Gastroesophageal sphincter (tissue), 4 donors: ENCODE results near the gene FGFR3. TPM values are rescaled to one million over a fixed set of nuclear protein-coding genes. Genes with fewer than 3 reads are reported as not detected.

Experiments used
- ATAC-seq: fragments of 150-250 bp; one replicate; pipeline ENCODE4 v1.9.1; 2016; ENCODE audit warnings: mild to moderate bottlenecking, moderate library complexity
- H3K27ac ChIP-seq, 4 donors: fragments of 200-600 bp; sonication (generic) in 3 of 4; 1 replicate in 3 of 4; 2 replicates in 1 of 4; pipeline ENCODE4 v1.5.1; 2016 to 2019
- H3K27me3 ChIP-seq: fragments of 200-600 bp; sonication (generic); one replicate; pipeline ENCODE4 v1.5.1; 2019
- H3K36me3 ChIP-seq, 2 donors: fragments of 200-600 bp; sonication (generic); one replicate each; pipeline ENCODE4 v1.5.1; 2019; ENCODE audit warnings: control low read depth in 1 of 2
- H3K4me1 ChIP-seq, 3 donors: fragments of 200-600 bp; sonication (generic); 1 replicate in 2 of 3; 2 replicates in 1 of 3; pipeline ENCODE4 v1.5.1; 2016 to 2019; ENCODE audit warnings: control low read depth in 2 of 3
- H3K4me3 ChIP-seq, 2 donors: fragments of 200-600 bp; sonication (generic); one replicate each; pipeline ENCODE4 v1.5.1; 2019; ENCODE audit warnings: mild to moderate bottlenecking in 1 of 2, moderate library complexity in 1 of 2
- H3K9me3 ChIP-seq, 3 donors: fragments of 200-600 bp; sonication (generic); one replicate each; pipeline ENCODE4 v1.5.1; 2017 to 2019; ENCODE audit warnings: control low read depth in 2 of 3
- EP300 ChIP-seq: sonication (generic); formaldehyde crosslinking; IDR thresholded peaks from one replicate; pipeline ENCODE4 v1.6.1; 2017; ENCODE audit warnings: antibody characterized with exemption, mild to moderate bottlenecking
- POLR2A ChIP-seq, 2 donors: fragments of 450-650 bp; IDR thresholded peaks; one replicate each; pipeline ENCODE4 v1.6.1; 2017; ENCODE audit warnings: antibody characterized with exemption in 2 of 2, mild to moderate bottlenecking in 2 of 2, moderate library complexity in 1 of 2
- POLR2AphosphoS5 ChIP-seq: sonication (generic); formaldehyde crosslinking; IDR thresholded peaks from one replicate; pipeline ENCODE4 v1.6.1; 2017; ENCODE audit warnings: antibody characterized with exemption
- WGBS, 2 donors: methylation state at CpG; one replicate each; pipeline ENCODE4 v1.1.5; 2018; ENCODE audit warnings: low coverage in 1 of 2; 5-methylcytosine and 5-hydroxymethylcytosine counted together
- total RNA-seq, 4 donors: library from RNA; depleted of rRNA; stranded (reverse); fragments of >200 nt; gene quantifications; one replicate each; pipeline ENCODE4 v1.1.0, GENCODE V29; 2016
- TF ChIP-seq, protein P1 (sequence below), 4 experiments: fragments of 200-600 bp in 2 of 4; fragments of 450-650 bp in 2 of 4; sonication (generic) in 1 of 4; IDR thresholded peaks; one replicate each; pipeline ENCODE4 v1.5.1; 2017 to 2019; ENCODE audit warnings: antibody characterized with exemption in 4 of 4, mild to moderate bottlenecking in 2 of 4, moderate library complexity in 2 of 4

The FGFR3 gene
- total RNA-seq, 4 donors from 2014 or later, result 1.4 to 17.7 (median 1.8) TPM

- 84 to 90% methylated on average over 2 to 12 of the region's 14 CpGs for WGBS, 2 donors
- H3K4me3 ChIP-seq, result no peak overlapping the region
- H3K36me3 ChIP-seq, result no peaks in the 10 kb centered on the region
- H3K9me3 ChIP-seq, result no peaks in the 10 kb centered on the region
- H3K4me1 ChIP-seq, result no peaks in the 10 kb centered on the region
- TF ChIP-seq EP300 (no peak), POLR2A (IDR thresholded peaks at IDR 0.05) (no peak), POLR2AphosphoS5 (no peak)
- TF ChIP-seq, protein P1, sequence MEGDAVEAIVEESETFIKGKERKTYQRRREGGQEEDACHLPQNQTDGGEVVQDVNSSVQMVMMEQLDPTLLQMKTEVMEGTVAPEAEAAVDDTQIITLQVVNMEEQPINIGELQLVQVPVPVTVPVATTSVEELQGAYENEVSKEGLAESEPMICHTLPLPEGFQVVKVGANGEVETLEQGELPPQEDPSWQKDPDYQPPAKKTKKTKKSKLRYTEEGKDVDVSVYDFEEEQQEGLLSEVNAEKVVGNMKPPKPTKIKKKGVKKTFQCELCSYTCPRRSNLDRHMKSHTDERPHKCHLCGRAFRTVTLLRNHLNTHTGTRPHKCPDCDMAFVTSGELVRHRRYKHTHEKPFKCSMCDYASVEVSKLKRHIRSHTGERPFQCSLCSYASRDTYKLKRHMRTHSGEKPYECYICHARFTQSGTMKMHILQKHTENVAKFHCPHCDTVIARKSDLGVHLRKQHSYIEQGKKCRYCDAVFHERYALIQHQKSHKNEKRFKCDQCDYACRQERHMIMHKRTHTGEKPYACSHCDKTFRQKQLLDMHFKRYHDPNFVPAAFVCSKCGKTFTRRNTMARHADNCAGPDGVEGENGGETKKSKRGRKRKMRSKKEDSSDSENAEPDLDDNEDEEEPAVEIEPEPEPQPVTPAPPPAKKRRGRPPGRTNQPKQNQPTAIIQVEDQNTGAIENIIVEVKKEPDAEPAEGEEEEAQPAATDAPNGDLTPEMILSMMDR (IDR thresholded peaks at IDR 0.05), result no peak
- peaks cover 28% of the 10 kb centered on the region for H3K27me3 ChIP-seq
- no peak for ATAC-seq
- no peak overlapping the region for H3K27ac ChIP-seq
Measured at GRCh38 chr4:1780435-1780834, 12.7 kb upstream of the FGFR3 start.

- peaks cover 28% of the 10 kb centered on the region for H3K27me3 ChIP-seq
- no peak overlapping the region for H3K4me3 ChIP-seq
- H3K27ac ChIP-seq, result no peak overlapping the region
- WGBS, 2 donors, result 81% methylated on average over 3 of the region's 10 CpGs; no CpG with 5 or more reads in 1 of the 2 donors
- no peak for TF ChIP-seq EP300
- TF ChIP-seq POLR2AphosphoS5, result no peak
- no peaks in the 10 kb centered on the region for H3K36me3 ChIP-seq
- ATAC-seq, result no peak
- peaks cover 0 to 5% (median 0%) of the 10 kb centered on the region in 3 donors for H3K4me1 ChIP-seq
- H3K9me3 ChIP-seq, result no peaks in the 10 kb centered on the region
Measured at GRCh38 chr4:1783015-1783414, 10.1 kb upstream of the FGFR3 start.

GRCh38 chr4:1783970-1784369 lies 9.1 kb upstream of the FGFR3 start:
- no peak for ATAC-seq
- Histone ChIP-seq H3K27ac (no peak overlapping the region), H3K27me3 (peaks cover 19% of the 10 kb centered on the region), H3K4me3 (no peak overlapping the region), H3K4me1 (peaks cover 0 to 9% (median 0%) of the 10 kb centered on the region in 3 donors), H3K9me3 (no peaks in the 10 kb centered on the region), H3K36me3 (no peaks in the 10 kb centered on the region)
- WGBS, 2 donors, result 60% methylated on average over 1 of the region's 12 CpGs; no CpG with 5 or more reads in 1 of the 2 donors
- TF ChIP-seq POLR2A (IDR thresholded peaks at IDR 0.05) (no peak), EP300 (no peak), POLR2AphosphoS5 (no peak)
- TF ChIP-seq, protein P1 (IDR thresholded peaks at IDR 0.05), result no peak

DNA sequence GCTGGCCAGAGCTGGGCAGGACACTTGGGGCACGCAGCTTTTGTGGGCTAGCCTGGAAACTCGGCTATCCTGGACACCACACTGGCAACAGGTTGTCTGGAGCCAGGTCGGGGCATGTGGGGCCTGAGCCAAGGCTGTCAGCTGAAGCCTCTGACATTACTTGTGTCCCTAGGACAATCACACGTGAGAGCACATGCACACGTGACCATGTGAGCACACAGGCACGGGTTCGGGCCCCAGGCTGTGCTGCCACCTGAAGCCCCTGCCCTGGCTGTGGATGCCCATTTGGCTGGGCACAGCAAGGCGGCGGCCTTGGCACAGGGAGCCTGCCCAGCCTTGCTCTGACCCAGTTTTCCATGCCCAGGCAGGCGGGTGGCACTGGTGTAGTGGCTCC lies 8.7 kb upstream of the FGFR3 start:
- Histone ChIP-seq H3K9me3 (no peaks in the 10 kb centered on the region), H3K27ac (no peak overlapping the region), H3K4me3 (no peak overlapping the region), H3K27me3 (peaks cover 16% of the 10 kb centered on the region), H3K4me1 (peaks cover 0 to 9% (median 0%) of the 10 kb centered on the region in 3 donors), H3K36me3 (no peaks in the 10 kb centered on the region)
- ATAC-seq, result no peak
- WGBS, 2 donors, result no CpG with 5 or more reads among the region's 10 CpGs
- TF ChIP-seq, protein P1 (IDR thresholded peaks at IDR 0.05), result no peak
- TF ChIP-seq POLR2AphosphoS5, result no peak
- TF ChIP-seq POLR2A (IDR thresholded peaks at IDR 0.05), result no peak
- TF ChIP-seq EP300, result no peak

GRCh38 chr4:1784789-1785591 lies 8.1 kb upstream of the FGFR3 start:
- no peak for TF ChIP-seq POLR2AphosphoS5
- TF ChIP-seq EP300, result no peak
- no peak for TF ChIP-seq POLR2A (IDR thresholded peaks at IDR 0.05)
- TF ChIP-seq, protein P1 (IDR thresholded peaks at IDR 0.05), result no peak
- no peak overlapping the region for H3K27ac ChIP-seq
- H3K4me3 ChIP-seq, result no peak overlapping the region
- no peak for ATAC-seq
- no peaks in the 10 kb centered on the region for H3K36me3 ChIP-seq
- H3K9me3 ChIP-seq, result no peaks in the 10 kb centered on the region
- peaks cover 0 to 9% (median 0%) of the 10 kb centered on the region in 3 donors for H3K4me1 ChIP-seq
- peaks cover 11% of the 10 kb centered on the region for H3K27me3 ChIP-seq
- WGBS, 2 donors, result 46% methylated on average over 4 of the region's 17 CpGs; no CpG with 5 or more reads in 1 of the 2 donors
